Measurements from ENCODE around the gene CAP2.

The CAP2 gene

GRCh38 chr6:17353440-17354175 lies 39.8 kb upstream of the CAP2 start:
- H3K36me3 ChIP-seq (ENCODE audit: insufficient read depth), result no peaks in the 10 kb centered on the region
- TF ChIP-seq CTCF (conservative IDR thresholded peaks at IDR 0.05; ENCODE audit: low read depth, low read length), result no peak
- H3K79me2 ChIP-seq (ENCODE audit: insufficient read depth, low read depth), result no peaks in the 10 kb centered on the region
- no peak overlapping the region for H3K4me2 ChIP-seq
- H3K27me3 ChIP-seq (ENCODE audit: insufficient read depth, low read depth), result no peaks in the 10 kb centered on the region
- H2AFZ ChIP-seq (ENCODE audit: low read depth), result no peak overlapping the region
- no peaks in the 10 kb centered on the region for H3K4me1 ChIP-seq (ENCODE audit: low read depth, poor library complexity, severe bottlenecking)
- H3K9ac ChIP-seq, result no peak overlapping the region
- no peak overlapping the region for H3K27ac ChIP-seq
- H4K20me1 ChIP-seq (ENCODE audit: insufficient read depth), result no peaks in the 10 kb centered on the region
- H3K4me3 ChIP-seq (IDR thresholded peaks at IDR 0.05; ENCODE audit: insufficient read depth, low read depth, low read length), result no peak overlapping the region

GRCh38 chr6:17354700-17355403 lies 38.5 kb upstream of the CAP2 start:
- Histone ChIP-seq H3K79me2 (ENCODE audit: insufficient read depth, low read depth) (no peaks in the 10 kb centered on the region), H3K36me3 (ENCODE audit: insufficient read depth) (no peaks in the 10 kb centered on the region), H3K4me1 (ENCODE audit: low read depth, poor library complexity, severe bottlenecking) (no peaks in the 10 kb centered on the region), H3K4me3 (IDR thresholded peaks at IDR 0.05; ENCODE audit: insufficient read depth, low read depth, low read length) (no peak overlapping the region), H3K27ac (no peak overlapping the region), H3K9ac (no peak overlapping the region), H2AFZ (ENCODE audit: low read depth) (no peak overlapping the region), H3K27me3 (ENCODE audit: insufficient read depth, low read depth) (no peaks in the 10 kb centered on the region), H4K20me1 (ENCODE audit: insufficient read depth) (no peaks in the 10 kb centered on the region), H3K4me2 (no peak overlapping the region)
- no peak for TF ChIP-seq CTCF (conservative IDR thresholded peaks at IDR 0.05; ENCODE audit: low read depth, low read length)

DNA sequence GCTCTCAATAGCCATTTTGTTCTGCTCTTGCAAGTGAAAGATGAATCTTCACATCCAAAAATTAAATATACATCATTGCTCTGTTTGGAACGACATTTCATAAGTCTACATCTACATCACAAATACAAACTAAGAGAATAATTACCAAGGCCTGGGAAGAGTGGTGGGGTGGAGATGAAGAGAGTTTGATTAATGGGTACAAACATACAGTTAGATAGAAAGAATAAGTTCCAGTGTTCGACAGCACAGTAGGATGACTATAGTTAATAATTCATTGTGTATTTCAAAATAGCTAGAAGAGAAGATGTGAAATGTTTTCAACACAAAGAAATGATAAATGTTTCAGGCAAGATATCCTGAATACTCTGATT lies 38.0 kb upstream of the CAP2 start:
- H3K27me3 ChIP-seq (ENCODE audit: insufficient read depth, low read depth), result no peaks in the 10 kb centered on the region
- H3K79me2 ChIP-seq (ENCODE audit: insufficient read depth, low read depth), result no peaks in the 10 kb centered on the region
- H3K36me3 ChIP-seq (ENCODE audit: insufficient read depth), result no peaks in the 10 kb centered on the region
- H3K27ac ChIP-seq, result no peak overlapping the region
- H3K4me3 ChIP-seq (IDR thresholded peaks at IDR 0.05; ENCODE audit: insufficient read depth, low read depth, low read length), result no peak overlapping the region
- H3K4me2 ChIP-seq, result no peak overlapping the region
- TF ChIP-seq CTCF (conservative IDR thresholded peaks at IDR 0.05; ENCODE audit: low read depth, low read length), result no peak
- H3K4me1 ChIP-seq (ENCODE audit: low read depth, poor library complexity, severe bottlenecking), result no peaks in the 10 kb centered on the region
- H2AFZ ChIP-seq (ENCODE audit: low read depth), result no peak overlapping the region
- H4K20me1 ChIP-seq (ENCODE audit: insufficient read depth), result no peaks in the 10 kb centered on the region
- no peak overlapping the region for H3K9ac ChIP-seq

DNA sequence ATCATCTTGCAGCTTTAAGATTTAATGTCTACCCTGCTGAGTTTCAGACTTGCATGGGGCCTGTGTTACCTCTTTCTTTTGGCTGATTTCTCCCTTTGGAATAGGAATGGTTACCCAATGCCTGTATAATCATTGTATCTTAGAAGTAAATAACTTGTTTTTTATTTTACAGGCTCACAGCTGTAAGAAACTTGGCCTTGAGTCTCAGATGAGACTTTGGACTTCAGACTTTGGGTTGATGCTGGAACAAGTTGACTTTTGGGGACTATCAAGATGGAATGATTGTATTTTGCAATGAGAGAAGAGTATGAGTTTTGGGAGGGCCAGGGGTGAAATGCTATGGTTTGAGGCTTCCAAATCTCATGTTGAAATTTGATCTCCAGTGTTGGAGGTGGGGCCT lies 34.9 kb upstream of the CAP2 start:
- Histone ChIP-seq H3K36me3 (ENCODE audit: insufficient read depth) (no peaks in the 10 kb centered on the region), H4K20me1 (ENCODE audit: insufficient read depth) (no peaks in the 10 kb centered on the region), H3K4me3 (IDR thresholded peaks at IDR 0.05; ENCODE audit: insufficient read depth, low read depth, low read length) (no peak overlapping the region), H3K79me2 (ENCODE audit: insufficient read depth, low read depth) (no peaks in the 10 kb centered on the region), H2AFZ (ENCODE audit: low read depth) (no peak overlapping the region), H3K4me2 (no peak overlapping the region), H3K4me1 (ENCODE audit: low read depth, poor library complexity, severe bottlenecking) (no peaks in the 10 kb centered on the region), H3K27ac (no peak overlapping the region), H3K27me3 (ENCODE audit: insufficient read depth, low read depth) (no peaks in the 10 kb centered on the region), H3K9ac (no peak overlapping the region)
- no peak for TF ChIP-seq CTCF (conservative IDR thresholded peaks at IDR 0.05; ENCODE audit: low read depth, low read length)
